HK-2 (cell line): ENCODE results near the gene CUL7.

Experiments
- DNase-seq: peaks from one replicate; pipeline ENCODE4 v3.0.0-alpha.2; 2018; ENCODE audit not compliant: unreplicated experiment

CUL7 gene

GRCh38 chr6:43077333-43077809 lies 23.7 kb upstream of the CUL7 start:
- DNase-seq: no peak

GRCh38 chr6:43076464-43077332 lies 23.0 kb upstream of the CUL7 start:
- no peak for DNase-seq

GRCh38 chr6:43075670-43076463 lies 22.2 kb upstream of the CUL7 start, which contains the start of gene PTK7:
TSS of gene PTK7 (plus strand) at chr6:43076314. CDS start at chr6:43076489, 175 bp downstream.
- DNase-seq: no peak

- no peak for DNase-seq
Measured at GRCh38 chr6:43074847-43075669, 21.4 kb upstream of the CUL7 start.

GRCh38 chr6:43070028-43070632 lies 16.5 kb upstream of the CUL7 start:
- DNase-seq: no peak

GRCh38 chr6:43062818-43063217 lies 9.2 kb upstream of the CUL7 start:
- DNase-seq: no peak

GRCh38 chr6:43061861-43062260 lies 8.2 kb upstream of the CUL7 start:
- no peak for DNase-seq

GRCh38 chr6:43060755-43061633 lies 7.3 kb upstream of the CUL7 start:
- no peak for DNase-seq

- DNase-seq: no peak
Measured at GRCh38 chr6:43060034-43060754, 6.5 kb upstream of the CUL7 start.

GRCh38 chr6:43059168-43060033 lies 5.8 kb upstream of the CUL7 start, which contains the start of the genes KLC4 and MRPL2:
TSS of gene KLC4 (plus strand) at chr6:43059631. CDS start at chr6:43061336, 1,705 bp downstream.
TSS of gene MRPL2 (minus strand) at chr6:43059434. CDS start at chr6:43059381, 53 bp downstream.
- peak; percentile 98 for DNase-seq

GRCh38 chr6:43058531-43058930 lies 4.9 kb upstream of the CUL7 start:
- DNase-seq: no peak

- DNase-seq: no peak
Measured at GRCh38 chr6:43055966-43056365, 2.3 kb upstream of the CUL7 start.

GRCh38 chr6:43054206-43054943 lies 724 bp upstream of the CUL7 start:
- DNase-seq: no peak

- DNase-seq: peak; percentile 53
Measured at GRCh38 chr6:43052842-43053544, 658 bp downstream of the CUL7 start.

- DNase-seq: no peak
Measured at GRCh38 chr6:43052225-43052841, 1.3 kb downstream of the CUL7 start.

GRCh38 chr6:43050981-43051380 lies 2.7 kb downstream of the CUL7 start:
- DNase-seq: no peak

GRCh38 chr6:43047998-43048397 lies 5.7 kb downstream of the CUL7 start:
- DNase-seq: no peak
